HG03432 (cell line): ENCODE results near the gene LAMA5.

ENCODE experiments used
- ATAC-seq: cut with Tn5 transposase; IDR thresholded peaks from one replicate; pipeline ENCODE4 v1.9.1; 2021; ENCODE audit warnings: mild to moderate bottlenecking, moderate library complexity; ENCODE audit not compliant: unreplicated experiment

Gene LAMA5

DNA sequence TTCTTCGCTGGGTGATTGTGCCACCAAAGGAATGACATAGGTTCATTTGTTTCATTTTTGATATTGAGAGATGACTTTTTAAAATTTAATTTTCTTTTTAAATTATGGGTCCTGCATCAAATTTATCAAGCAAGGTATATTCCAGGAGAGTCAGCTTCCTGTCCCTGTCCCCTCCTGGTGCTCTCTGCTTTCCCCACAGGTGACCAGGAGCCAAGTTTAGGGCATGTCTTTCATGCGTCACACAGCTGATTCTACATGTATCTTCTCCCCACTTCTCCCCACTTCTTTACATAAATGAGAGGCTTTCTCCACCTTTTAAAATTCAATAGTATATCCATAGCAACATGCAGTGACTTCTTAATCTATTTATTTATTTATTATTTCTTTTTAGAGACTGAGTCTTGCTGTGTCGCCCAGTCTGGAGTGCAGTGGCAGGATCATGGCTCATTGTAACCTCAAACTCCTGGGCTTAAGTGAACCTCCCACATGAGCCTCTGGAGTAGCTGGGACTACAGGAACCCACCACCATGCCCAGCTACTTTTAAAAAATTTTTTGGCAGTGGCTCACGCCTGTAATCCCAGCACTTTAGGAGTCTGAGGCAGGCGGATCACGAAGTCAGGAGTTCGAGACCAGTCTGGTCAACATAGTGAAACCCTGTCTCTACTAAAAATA, 98.7 kb downstream of the LAMA5 start:
- ATAC-seq = no peak

DNA sequence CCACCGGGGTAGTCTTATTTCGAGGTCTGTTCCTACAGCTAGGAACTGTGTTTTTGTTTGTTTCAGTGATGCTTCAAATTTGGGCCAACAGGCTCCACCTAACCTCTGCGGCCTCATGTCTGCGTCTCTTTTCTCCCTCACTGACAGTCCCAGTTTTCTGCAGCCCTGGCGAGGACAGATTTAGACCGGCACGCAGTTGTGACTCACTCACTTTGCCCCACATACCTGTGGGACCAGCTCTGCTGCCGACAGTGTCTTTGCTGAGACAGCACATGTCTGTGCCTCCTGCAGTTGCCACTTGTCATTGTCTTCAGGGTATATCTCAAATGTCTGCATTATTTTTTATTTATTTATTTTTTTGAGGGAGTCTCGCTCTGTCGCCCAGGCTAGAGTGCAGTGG, 99.6 kb downstream of the LAMA5 start:
- no peak for ATAC-seq

DNA sequence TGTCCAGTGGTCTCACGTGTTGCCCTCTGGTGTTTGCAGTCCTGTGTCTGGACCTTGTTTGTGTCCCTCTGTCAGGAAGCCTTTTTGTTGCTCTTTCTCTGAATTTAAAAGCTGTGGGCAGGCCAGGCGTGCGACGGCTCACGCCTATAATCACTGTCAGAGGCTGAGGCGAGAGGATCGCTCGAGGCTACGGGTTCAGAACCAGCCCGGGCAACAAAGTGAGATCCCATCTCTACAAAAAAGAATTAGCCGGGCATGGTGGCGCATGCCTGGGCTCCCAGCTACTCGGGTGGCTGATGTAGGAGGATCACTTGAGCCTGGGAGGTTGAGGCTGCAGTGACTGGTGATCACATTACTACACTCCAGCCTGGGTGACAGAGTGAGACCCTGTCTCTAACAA, 100.3 kb downstream of the LAMA5 start:
- no peak for ATAC-seq

DNA sequence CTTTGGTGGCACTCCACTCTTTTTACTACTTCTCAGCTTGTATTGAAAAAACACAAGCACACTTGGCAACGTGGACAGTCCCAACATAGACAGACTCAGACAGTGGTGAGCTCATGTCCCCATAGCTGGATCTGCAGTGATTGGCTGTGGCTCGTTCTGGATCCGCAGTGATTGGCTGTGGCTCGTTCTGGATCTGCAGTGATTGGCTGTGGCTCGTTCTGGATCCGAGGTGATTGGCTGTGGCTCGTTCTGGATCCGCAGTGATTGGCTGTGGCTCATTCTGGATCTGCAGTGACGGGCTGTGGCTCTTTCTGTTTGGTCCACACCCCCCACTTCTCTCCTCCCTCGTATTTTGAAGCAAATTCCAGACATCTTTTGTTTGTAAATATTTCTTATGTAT, 100.8 kb downstream of the LAMA5 start:
- no peak for ATAC-seq

DNA sequence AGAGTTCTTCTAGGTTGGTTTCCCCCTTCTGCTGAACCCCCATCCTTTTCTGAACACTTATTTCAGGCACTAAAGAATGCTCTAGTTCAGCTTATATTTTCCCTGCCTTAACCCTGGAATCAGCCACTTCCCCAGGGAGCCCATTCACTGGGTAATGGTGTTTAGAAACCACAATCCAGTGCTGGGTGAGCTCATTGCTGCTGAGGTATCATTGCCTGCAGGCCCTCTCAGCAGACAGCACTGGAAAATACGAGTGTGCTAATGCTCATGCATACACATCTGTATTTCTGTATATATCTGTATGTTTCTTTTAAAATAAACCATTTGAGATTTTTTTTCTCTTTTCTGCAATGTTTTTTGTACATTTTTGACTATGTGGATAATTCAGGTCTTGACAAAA, 101.7 kb downstream of the LAMA5 start:
- no peak for ATAC-seq

DNA sequence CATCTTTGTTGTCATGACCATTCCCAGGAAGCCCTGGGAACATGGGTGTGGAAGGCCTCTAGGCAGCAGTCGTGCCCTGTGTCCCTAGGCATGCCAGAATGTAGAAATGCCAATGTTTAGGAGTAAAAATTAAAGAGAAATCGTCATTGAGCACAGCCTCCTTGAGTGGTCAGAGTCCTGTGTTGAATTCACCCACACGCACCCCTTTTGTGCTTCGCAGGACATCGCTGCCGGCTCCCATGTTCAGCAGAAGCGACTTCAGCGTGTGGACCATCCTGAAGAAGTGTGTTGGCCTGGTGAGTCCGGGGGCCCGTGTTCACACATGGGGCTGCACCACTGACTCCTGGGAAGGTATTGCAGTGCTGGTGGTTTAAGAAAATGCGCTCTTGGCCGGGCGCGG, 103.7 kb downstream of the LAMA5 start:
- no peak for ATAC-seq

DNA sequence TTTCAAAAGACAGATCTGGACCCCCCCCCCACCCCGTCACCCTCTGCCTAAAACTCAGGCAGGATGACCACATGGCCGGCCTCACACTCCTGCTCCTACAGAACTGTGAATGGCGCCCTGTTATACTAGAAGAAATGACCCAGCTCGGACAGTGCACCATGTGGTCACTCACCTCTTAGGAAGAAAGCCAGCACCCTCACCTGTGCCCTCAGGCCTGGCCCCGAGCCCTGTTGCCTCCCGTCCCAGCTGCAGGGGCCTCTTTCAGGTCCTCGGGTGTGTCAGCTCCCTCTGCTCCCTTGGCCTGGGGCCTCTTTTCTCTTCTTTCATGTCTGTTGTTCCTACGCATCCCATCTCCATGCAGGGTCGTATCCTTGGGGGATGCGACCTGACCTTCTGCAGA, 105.0 kb downstream of the LAMA5 start:
- no peak for ATAC-seq

DNA sequence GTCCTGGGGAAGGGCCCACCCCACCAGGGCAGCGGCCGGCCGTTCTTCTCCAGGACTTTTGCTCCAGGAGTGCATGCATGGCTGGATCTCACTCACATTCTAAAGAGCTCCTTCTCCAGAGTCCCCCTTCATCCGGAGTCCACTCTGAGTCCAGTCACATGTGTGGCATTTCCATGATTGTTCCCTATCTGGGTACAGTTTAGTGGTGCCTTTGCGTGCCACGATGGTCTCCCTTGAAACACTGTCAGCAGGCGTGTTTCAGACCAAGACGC, 107.9 kb downstream of the LAMA5 start:
- no peak for ATAC-seq
